K562 (cell line): Measurements from ENCODE around the gene TRAF3IP1. TPM values are rescaled to one million over a fixed set of nuclear protein-coding genes. Genes with fewer than 3 reads are reported as not detected.

ENCODE experiments used
- ATAC-seq: fragments of 200-7000 bp; cut with Tn5 transposase; 3 replicates; pipeline ENCODE4 v1.9.1; 2020; ENCODE audit warnings: moderate library complexity
- BruUV-seq: library from RNA; stranded (reverse); fragments of 400-500 nt; replicated peaks from 2 replicates; lab custom pipeline; 2021; lab: Mats Ljungman, UMichigan
- CTCF ChIA-PET: fragments of 300-600 bp; formaldehyde crosslinking; extraction: SDS; loops from one replicate; lab custom pipeline; 2021; ENCODE audit warnings: low intra/inter-chr PET ratio; lab: Yijun Ruan, JAX
- POLR2A ChIA-PET: fragments of 300-600, 350-650 bp; sonication (Branson Sonifier 250); formaldehyde crosslinking; extraction: SDS; loops from one replicate; lab custom pipeline; 2021; ENCODE audit warnings: antibody characterized with exemption, inconsistent platforms; lab: Yijun Ruan, JAX
- DNase-seq, 4 experiments: peaks; one replicate each; pipeline versions ENCODE4 v3.0.0 to v3.0.0-alpha.2; 2011 to 2018; ENCODE audit warnings: low spot score in 3 of 4, mixed read lengths in 3 of 4; ENCODE audit errors: extremely low read depth in 1 of 4
- FAIRE-seq: peaks from 2 replicates; lab custom pipeline; 2011; peaks lifted over from hg19 to GRCh38; lab: Jason Lieb, UNC
- H2AFZ ChIP-seq: 2 replicates; pipeline ENCODE4 v1.6.0; 2011; ENCODE audit warnings: low read depth, low read length, control low read depth, inconsistent platforms
- H3K27ac ChIP-seq: fragments of 200-600 bp; 3 replicates; pipeline ENCODE4 v1.8.0; 2011; ENCODE audit warnings: low read depth, mild to moderate bottlenecking, control low read depth, inconsistent platforms, low read length, moderate library complexity, mixed read lengths; ENCODE audit errors: extremely low read depth
- H3K27me3 ChIP-seq, 2 experiments: fragments of 300-600 bp in 1 of 2; 2 replicates in 1 of 2; 3 replicates in 1 of 2; pipeline versions ENCODE4 v1.6.0 to v1.8.0; 2011; ENCODE audit warnings: inconsistent platforms in 2 of 2, low read length in 2 of 2, mild to moderate bottlenecking in 1 of 2, mixed read lengths in 1 of 2, moderate library complexity in 1 of 2; ENCODE audit not compliant: control insufficient read depth in 2 of 2, insufficient read depth in 2 of 2
- H3K36me3 ChIP-seq: fragments of 300-600 bp; 3 replicates; pipeline ENCODE4 v1.8.0; 2011; ENCODE audit warnings: mild to moderate bottlenecking, low read length, inconsistent platforms; ENCODE audit not compliant: control insufficient read depth, insufficient read depth
- H3K4me1 ChIP-seq, 2 experiments: fragments of 200-600 bp in 1 of 2; replicated peaks in 1 of 2; 2 replicates in 1 of 2; 3 replicates in 1 of 2; pipeline versions ENCODE4 v1.5.1 to v1.8.0; 2011; ENCODE audit warnings: inconsistent platforms in 2 of 2, low read length in 2 of 2, mild to moderate bottlenecking in 1 of 2, mixed read lengths in 1 of 2, moderate library complexity in 1 of 2; ENCODE audit not compliant: control insufficient read depth in 2 of 2, insufficient read depth in 2 of 2
- H3K4me2 ChIP-seq: 2 replicates; pipeline ENCODE4 v1.6.1; 2011; ENCODE audit warnings: low read length, control low read depth, inconsistent platforms, mixed read lengths; ENCODE audit not compliant: insufficient read depth
- H3K4me3 ChIP-seq: fragments of 200-600 bp; sonication (generic), shearing (Covaris generic); 2 replicates; pipeline ENCODE4 v1.5.1; 2016; ENCODE audit warnings: control low read depth, inconsistent platforms
- H3K79me2 ChIP-seq: fragments of 200-600 bp; 3 replicates; pipeline ENCODE4 v1.8.0; 2011; ENCODE audit warnings: low read length, inconsistent platforms; ENCODE audit not compliant: control insufficient read depth, insufficient read depth
- H3K9ac ChIP-seq, 2 experiments: 2 replicates each; pipeline versions ENCODE4 v1.6.0 to v1.6.1; 2011; ENCODE audit warnings: low read depth in 2 of 2, low read length in 2 of 2, control low read depth in 1 of 2, inconsistent platforms in 1 of 2, mild to moderate bottlenecking in 1 of 2, mixed read lengths in 1 of 2; ENCODE audit not compliant: insufficient read depth in 1 of 2
- H3K9me1 ChIP-seq: one replicate; pipeline ENCODE4 v1.6.0; 2011; ENCODE audit warnings: inconsistent platforms, mild to moderate bottlenecking, low read length, moderate library complexity; ENCODE audit not compliant: control insufficient read depth, insufficient read depth
- H3K9me3 ChIP-seq: replicated peaks from 2 replicates; pipeline ENCODE4 v1.5.1; 2011; ENCODE audit warnings: low read depth, low read length, inconsistent platforms; ENCODE audit not compliant: control insufficient read depth, insufficient read depth
- H4K20me1 ChIP-seq: replicated peaks from 2 replicates; pipeline ENCODE4 v1.6.1; 2011; ENCODE audit warnings: low read length, inconsistent platforms, mixed read lengths; ENCODE audit not compliant: control insufficient read depth, insufficient read depth
- COPS2 ChIP-seq: fragments of 450-650 bp; conservative IDR thresholded peaks from 2 replicates; pipeline ENCODE4 v1.6.1; 2016; ENCODE audit warnings: mild to moderate bottlenecking, moderate library complexity
- FOXK2 ChIP-seq, 2 experiments: fragments of 450-650 bp; IDR thresholded peaks in 1 of 2; conservative IDR thresholded peaks in 1 of 2; 2 replicates each; pipeline ENCODE4 v1.6.1; 2016; ENCODE audit warnings: low read depth in 2 of 2, mild to moderate bottlenecking in 1 of 2
- GATAD2B ChIP-seq: fragments of 450-650 bp; IDR thresholded peaks from 2 replicates; pipeline ENCODE4 v1.6.1; 2017; ENCODE audit warnings: mild to moderate bottlenecking, borderline replicate concordance
- GMEB1 ChIP-seq: fragments of 250-450 bp; sonication (Bioruptor Pico); IDR thresholded peaks from 2 replicates; pipeline ENCODE4 v1.4.0; 2020; ENCODE audit warnings: mild to moderate bottlenecking
- JUN ChIP-seq, 2 experiments: sonication (generic) in 1 of 2; formaldehyde crosslinking in 1 of 2; IDR thresholded peaks; 2 replicates each; pipeline versions ENCODE4 v1.6.1 to v1.8.0; 2012 to 2022; ENCODE audit warnings: borderline replicate concordance in 2 of 2, mild to moderate bottlenecking in 2 of 2, improper control_type of control experiment in 1 of 2, low read depth in 1 of 2, low read length in 1 of 2, missing genetic modification reagents in 1 of 2
- KLF6 ChIP-seq: fragments of 250-450 bp; sonication (Bioruptor Pico); IDR thresholded peaks from 2 replicates; pipeline ENCODE4 v1.4.0; 2020; ENCODE audit warnings: mild to moderate bottlenecking, moderate library complexity, borderline replicate concordance
- MCM2 ChIP-seq: fragments of 450-650 bp; IDR thresholded peaks from 2 replicates; pipeline ENCODE4 v1.6.1; 2017; ENCODE audit warnings: low read depth, mild to moderate bottlenecking
- TCF15 ChIP-seq: fragments of 250-450 bp; sonication (Bioruptor Pico); IDR thresholded peaks from 2 replicates; pipeline ENCODE4 v1.8.0; 2022; ENCODE audit warnings: moderate library complexity, mild to moderate bottlenecking, inconsistent platforms
- TEAD2 ChIP-seq: fragments of 450-650 bp; IDR thresholded peaks from 2 replicates; pipeline ENCODE4 v1.6.1; 2016; ENCODE audit warnings: missing genetic modification characterization, control low read depth, missing compliant biosample characterization
- ZC3H4 ChIP-seq: sonication (generic); formaldehyde crosslinking; IDR thresholded peaks from 2 replicates; pipeline ENCODE4 v1.9.0; 2021; ENCODE audit warnings: missing genetic modification reagents, borderline replicate concordance
- WGBS: fragments of 100-300 bp; shearing (Covaris generic); methylation state at CpG from one replicate; pipeline ENCODE4 v1.1.6; 2016; ENCODE audit warnings: low coverage, mixed read lengths; ENCODE audit not compliant: insufficient coverage; ENCODE audit errors: missing lambda C conversion rate; 5-methylcytosine and 5-hydroxymethylcytosine counted together
- in situ Hi-C: fragments of 300-500 bp; cut with MboI; formaldehyde crosslinking; loops from 4 replicates; pipeline ENCODE4 v1.15.0; 2018; ENCODE audit warnings: inconsistent platforms, mixed read lengths
- intact Hi-C: fragments of 100-400 bp; cut with micrococcal nuclease; formaldehyde crosslinking; loops from 2 replicates; pipeline ENCODE4 v1.14.2; 2022
- polyA plus RNA-seq, 8 experiments: library from polyadenylated mRNA; depleted of rRNA in 4 of 8; stranded (reverse) in 5 of 8; unstranded in 3 of 8; fragments of >200 nt; fragmentation: Nextera tagmentation in 2 of 8; fragmentation: Illumina TruSeq in 1 of 8; extraction: Ambion mirVana in 2 of 8; extraction: Trizol in 1 of 8; gene quantifications; 2 replicates each; pipeline versions ENCODE4 v1.2.1 to v1.2.3, GENCODE V29; 2011 to 2014; ENCODE audit warnings: inconsistent platforms in 1 of 8, missing spikeins in 1 of 8
- total RNA-seq, 7 experiments: library from RNA; depleted of rRNA in 6 of 7; stranded (reverse); fragments of >200 nt in 6 of 7; fragmentation: Illumina TruSeq in 2 of 7; extraction: Trizol in 2 of 7; gene quantifications; 2 replicates each; pipeline versions ENCODE4 v1.2.1 to v1.2.3, GENCODE V29; 2011 to 2021; ENCODE audit warnings: low replicate concordance in 1 of 7
- TF ChIP-seq, protein P1 (sequence below): fragments of 450-650 bp; IDR thresholded peaks from one replicate; pipeline ENCODE4 v1.6.1; 2018; ENCODE audit warnings: mild to moderate bottlenecking, moderate library complexity; ENCODE audit not compliant: partially characterized antibody
- TF ChIP-seq, protein P2 (sequence below): sonication (generic); formaldehyde crosslinking; IDR thresholded peaks from 2 replicates; pipeline ENCODE4 v1.8.0; 2022; ENCODE audit warnings: mild to moderate bottlenecking, missing genetic modification reagents

The TRAF3IP1 gene
- total and polyA plus RNA-seq, 9 of the 15 experiments (the other 6 are each of a cell fraction or from before 2014, with no cell fraction given) = 1.3 to 7.4 (median 3.4) TPM

DNA sequence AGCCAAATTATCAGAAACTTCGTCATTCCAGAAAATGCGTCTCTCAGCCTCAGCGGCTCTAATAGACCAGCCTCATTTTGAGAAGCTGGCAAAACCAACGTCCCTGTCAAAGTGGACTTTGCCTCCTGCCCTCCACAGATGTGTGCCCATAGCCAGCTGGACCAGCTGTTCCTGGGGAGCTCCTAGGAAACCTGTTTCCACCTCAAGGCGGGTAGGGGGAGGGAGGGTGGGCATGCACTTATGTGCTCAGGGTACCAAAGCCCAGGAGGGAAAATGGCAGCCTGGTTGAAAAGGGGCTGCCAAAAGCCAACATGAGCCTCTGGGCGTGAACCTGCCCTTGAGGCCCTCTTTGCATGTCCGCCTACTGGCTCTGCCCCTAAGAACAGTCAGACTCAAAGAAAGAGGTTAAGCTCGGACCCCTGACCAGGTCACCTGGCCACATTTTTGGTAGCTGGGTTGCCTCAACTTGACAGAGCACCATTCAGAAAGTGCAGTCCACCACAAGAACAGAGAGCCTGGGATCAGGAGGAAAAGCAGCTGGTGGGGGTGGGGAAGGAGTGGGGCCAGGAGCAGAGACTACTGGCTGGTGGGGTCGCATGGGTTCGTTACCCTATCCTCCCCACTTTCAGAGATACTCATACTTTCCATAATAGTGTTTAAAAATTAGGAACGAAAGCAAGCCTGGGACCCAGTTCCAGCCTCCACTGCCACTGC, 35.4 kb upstream of the TRAF3IP1 start:
- ATAC-seq (no peak), DNase-seq (no peak), FAIRE-seq (no peak)
- H3K36me3 ChIP-seq = peaks cover 5% of the 10 kb centered on the region; the same call in 1 of the 3 replicates
- H3K4me1 ChIP-seq = peaks cover 3 to 42% of the 10 kb centered on the region in 2 experiments; a peak in 4 of 5 replicates
- no peak overlapping the region for H3K27ac ChIP-seq
- H3K9ac ChIP-seq = no peak overlapping the region
- H3K79me2 ChIP-seq = peaks cover 52% of the 10 kb centered on the region
- H3K9me3 ChIP-seq = no peaks in the 10 kb centered on the region
- no TSS peak for BruUV-seq
- H3K9me1 ChIP-seq = peaks cover 5% of the 10 kb centered on the region
- 86% methylated on average over 7 of the region's 11 CpGs for WGBS
- H4K20me1 ChIP-seq = no peaks in the 10 kb centered on the region; the same call in 1 of the 2 replicates
- no peak overlapping the region for H3K4me2 ChIP-seq
- H3K27me3 ChIP-seq = no peaks in the 10 kb centered on the region; a peak in 1 of 5 replicates
- POLR2A ChIA-PET = interaction anchor here (0.6 to 1.4 kb wide), 3 partner anchors 14 to 89 kb away, joined by 3 to 4 read pairs (median 3); no protein-coding TSS in a partner anchor
- CTCF ChIA-PET = no interaction called here
- H3K4me3 ChIP-seq = no peak overlapping the region
- no peak overlapping the region for H2AFZ ChIP-seq
- intact Hi-C loops = no loop called here
- in situ Hi-C loops = no loop called here
- TF ChIP-seq MCM2 (no peak), COPS2 (no peak), FOXK2 (conservative IDR thresholded peaks at IDR 0.05 in 1 of 2, IDR thresholded peaks at IDR 0.05 in 1 of 2; ENCODE audit: low read depth in 2 of 2) (no peak), TCF15 (CRISPR knock-in tag) (no peak), TEAD2 (tag) (no peak), JUN (IDR thresholded peaks at IDR 0.05; ENCODE audit: borderline replicate concordance, low read depth, low read length) (no peak), JUN (CRISPR knock-in tag; IDR thresholded peaks at IDR 0.05; ENCODE audit: borderline replicate concordance) (no peak), GATAD2B (no peak), ZC3H4 (no peak), GMEB1 (CRISPR knock-in tag) (no peak), KLF6 (CRISPR knock-in tag) (no peak)
- TF ChIP-seq, protein P1, sequence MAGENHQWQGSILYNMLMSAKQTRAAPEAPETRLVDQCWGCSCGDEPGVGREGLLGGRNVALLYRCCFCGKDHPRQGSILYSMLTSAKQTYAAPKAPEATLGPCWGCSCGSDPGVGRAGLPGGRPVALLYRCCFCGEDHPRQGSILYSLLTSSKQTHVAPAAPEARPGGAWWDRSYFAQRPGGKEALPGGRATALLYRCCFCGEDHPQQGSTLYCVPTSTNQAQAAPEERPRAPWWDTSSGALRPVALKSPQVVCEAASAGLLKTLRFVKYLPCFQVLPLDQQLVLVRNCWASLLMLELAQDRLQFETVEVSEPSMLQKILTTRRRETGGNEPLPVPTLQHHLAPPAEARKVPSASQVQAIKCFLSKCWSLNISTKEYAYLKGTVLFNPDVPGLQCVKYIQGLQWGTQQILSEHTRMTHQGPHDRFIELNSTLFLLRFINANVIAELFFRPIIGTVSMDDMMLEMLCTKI = no peak
- TF ChIP-seq, protein P2, sequence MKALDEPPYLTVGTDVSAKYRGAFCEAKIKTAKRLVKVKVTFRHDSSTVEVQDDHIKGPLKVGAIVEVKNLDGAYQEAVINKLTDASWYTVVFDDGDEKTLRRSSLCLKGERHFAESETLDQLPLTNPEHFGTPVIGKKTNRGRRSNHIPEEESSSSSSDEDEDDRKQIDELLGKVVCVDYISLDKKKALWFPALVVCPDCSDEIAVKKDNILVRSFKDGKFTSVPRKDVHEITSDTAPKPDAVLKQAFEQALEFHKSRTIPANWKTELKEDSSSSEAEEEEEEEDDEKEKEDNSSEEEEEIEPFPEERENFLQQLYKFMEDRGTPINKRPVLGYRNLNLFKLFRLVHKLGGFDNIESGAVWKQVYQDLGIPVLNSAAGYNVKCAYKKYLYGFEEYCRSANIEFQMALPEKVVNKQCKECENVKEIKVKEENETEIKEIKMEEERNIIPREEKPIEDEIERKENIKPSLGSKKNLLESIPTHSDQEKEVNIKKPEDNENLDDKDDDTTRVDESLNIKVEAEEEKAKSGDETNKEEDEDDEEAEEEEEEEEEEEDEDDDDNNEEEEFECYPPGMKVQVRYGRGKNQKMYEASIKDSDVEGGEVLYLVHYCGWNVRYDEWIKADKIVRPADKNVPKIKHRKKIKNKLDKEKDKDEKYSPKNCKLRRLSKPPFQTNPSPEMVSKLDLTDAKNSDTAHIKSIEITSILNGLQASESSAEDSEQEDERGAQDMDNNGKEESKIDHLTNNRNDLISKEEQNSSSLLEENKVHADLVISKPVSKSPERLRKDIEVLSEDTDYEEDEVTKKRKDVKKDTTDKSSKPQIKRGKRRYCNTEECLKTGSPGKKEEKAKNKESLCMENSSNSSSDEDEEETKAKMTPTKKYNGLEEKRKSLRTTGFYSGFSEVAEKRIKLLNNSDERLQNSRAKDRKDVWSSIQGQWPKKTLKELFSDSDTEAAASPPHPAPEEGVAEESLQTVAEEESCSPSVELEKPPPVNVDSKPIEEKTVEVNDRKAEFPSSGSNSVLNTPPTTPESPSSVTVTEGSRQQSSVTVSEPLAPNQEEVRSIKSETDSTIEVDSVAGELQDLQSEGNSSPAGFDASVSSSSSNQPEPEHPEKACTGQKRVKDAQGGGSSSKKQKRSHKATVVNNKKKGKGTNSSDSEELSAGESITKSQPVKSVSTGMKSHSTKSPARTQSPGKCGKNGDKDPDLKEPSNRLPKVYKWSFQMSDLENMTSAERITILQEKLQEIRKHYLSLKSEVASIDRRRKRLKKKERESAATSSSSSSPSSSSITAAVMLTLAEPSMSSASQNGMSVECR (CRISPR knock-in tag) = no peak
